ENCODE results near the gene SVBP.
"Not testable (repeated sequence)": the region's sequence is repeated elsewhere in the genome, so short reads cannot be mapped to it uniquely, and the experiment has no call there.

The SVBP gene, protein sequence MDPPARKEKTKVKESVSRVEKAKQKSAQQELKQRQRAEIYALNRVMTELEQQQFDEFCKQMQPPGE

DNA sequence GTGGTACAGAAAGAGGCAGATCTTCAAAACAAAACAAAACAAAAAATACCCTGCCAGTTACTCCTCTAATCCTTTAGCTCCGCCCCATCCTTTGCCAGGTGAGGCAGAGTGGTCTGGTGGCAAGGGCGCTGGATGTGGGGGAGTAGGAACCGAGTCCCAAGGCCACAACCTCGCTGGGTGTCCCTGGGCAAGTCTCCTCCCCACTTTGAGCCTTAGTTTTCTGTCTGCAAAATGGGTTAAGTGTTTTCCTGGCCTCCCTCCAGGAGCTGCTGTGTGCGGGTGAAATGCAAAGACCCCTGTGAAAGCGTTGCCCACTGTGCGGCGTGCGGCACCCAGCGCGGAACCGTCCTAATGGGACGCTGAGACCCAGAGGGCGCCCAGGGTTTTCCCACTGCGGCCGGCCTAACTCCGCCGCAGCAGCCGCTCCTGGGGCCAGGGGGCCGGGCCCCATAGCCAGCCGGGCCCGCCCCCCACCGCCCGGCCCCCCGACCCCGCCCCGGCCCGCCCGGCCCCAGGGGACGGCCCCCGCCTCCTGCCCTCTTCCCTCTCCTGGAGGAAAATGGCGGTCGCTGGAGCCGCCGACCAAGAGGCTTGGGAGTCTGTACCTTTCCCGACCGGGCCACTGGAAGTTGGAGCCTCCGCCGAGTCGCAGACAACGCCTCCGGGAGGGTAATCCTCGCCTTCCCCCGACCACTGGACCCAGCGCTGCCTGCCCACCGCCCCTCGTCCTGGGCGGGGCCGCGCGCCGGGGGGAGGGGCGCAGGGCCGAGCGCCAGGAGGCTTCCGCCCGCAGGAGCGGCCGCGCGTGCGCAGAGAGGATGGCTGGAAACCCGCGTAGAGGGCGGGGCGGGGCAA, at the start of gene SVBP, which contains the start of gene ERMAP:
Gene SVBP (minus strand): TSS at position 813 of the 855 bp plus-strand sequence. CDS start 853 bp downstream, outside the sequence.
Gene ERMAP (plus strand): TSS at position 538 of the 855 bp plus-strand sequence. CDS start 13,327 bp downstream, outside the sequence.
- DNase-seq (ENCODE audit: low spot score), result peak; percentile 96

DNA sequence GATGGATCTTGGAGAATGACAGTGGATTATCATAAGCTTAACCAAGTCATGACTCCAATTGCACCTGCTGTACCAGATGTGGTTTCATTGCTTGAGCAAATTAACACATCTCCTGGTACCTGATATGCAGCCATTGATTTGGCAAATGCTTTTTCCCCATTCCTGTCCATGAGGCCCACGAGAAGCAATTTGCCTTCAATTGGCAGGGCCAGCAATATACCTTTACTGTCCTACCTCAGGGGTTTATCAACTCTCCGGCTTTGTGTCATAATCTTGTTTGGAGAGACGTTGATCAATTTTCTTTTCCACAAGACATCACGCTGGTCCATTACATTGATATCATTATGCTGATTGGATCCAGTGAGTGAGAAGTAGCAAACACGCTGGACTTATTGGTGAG, 49.4 kb upstream of the SVBP start:
- DNase-seq (ENCODE audit: low spot score), result no peak

DNA sequence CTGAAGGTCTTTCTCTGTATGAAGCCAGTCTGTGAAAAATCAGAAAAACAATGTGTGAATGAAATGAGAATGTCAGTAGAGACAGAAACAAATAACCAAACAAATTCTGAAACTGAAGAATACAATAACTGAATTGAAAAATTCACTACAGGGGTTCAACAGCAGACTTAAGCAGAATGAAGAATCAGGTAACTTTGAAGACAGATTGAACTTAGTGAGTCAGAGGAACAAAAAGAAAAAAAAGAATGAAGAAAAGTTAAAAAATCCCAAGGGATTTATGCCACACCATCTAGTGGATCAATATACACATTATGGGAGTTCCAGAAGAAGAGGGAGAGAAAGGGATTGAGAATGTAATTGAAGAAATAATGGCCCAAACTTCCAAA, 43.8 kb upstream of the SVBP start:
- DNase-seq (ENCODE audit: low spot score), result no peak

DNA sequence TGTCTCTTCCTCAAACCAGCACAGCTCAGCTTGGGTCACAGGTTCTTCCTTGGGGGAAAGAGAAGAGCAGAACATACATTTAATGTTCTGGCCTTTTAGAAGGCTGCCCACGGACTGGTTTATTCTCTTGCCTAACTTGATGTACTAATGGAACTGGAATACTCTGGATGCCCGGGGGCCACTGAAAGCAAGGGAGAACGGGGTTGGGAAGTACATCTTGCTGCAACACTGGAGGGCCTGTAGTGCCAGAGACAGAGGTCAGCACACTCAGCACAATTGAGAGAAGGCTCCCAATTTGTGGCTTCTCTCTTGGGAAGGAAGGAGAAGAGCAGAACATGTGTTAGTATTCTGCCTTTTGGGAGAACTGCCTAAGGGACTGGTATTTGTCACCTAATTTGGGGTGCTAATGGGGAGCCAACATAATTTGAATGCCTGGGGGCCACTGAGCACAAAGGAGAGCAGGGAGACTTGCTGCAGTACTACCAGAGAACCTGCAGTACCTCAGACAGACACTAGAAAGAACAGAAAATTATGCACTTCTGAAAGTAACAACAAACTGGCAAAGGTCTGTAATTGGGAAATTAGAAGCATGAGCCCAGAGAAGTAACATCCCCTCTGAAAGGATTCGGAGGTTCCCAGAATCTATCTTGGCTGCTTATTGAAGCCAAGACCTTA, 43.3 kb upstream of the SVBP start:
- no peak for DNase-seq (ENCODE audit: low spot score)

DNA sequence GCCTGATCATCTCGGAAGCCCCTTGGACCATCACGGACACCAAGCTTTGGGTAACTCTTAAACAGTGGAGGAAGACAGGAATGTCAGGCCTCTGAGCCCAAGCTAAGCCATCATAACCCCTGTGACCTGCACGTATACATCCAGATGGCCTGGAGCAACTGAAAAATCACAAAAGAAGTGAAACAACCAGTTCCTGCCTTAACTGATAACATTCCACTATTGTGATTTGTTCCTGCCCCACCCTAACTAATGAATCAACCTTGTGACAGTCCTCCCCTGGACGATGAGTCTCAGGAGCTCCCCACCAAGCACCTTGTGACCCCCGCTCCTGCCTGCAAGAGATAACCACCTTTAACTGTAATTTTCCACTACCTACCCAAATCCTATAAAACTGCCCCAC, 42.2 kb upstream of the SVBP start:
- DNase-seq (ENCODE audit: low spot score), result not testable (repeated sequence)

DNA sequence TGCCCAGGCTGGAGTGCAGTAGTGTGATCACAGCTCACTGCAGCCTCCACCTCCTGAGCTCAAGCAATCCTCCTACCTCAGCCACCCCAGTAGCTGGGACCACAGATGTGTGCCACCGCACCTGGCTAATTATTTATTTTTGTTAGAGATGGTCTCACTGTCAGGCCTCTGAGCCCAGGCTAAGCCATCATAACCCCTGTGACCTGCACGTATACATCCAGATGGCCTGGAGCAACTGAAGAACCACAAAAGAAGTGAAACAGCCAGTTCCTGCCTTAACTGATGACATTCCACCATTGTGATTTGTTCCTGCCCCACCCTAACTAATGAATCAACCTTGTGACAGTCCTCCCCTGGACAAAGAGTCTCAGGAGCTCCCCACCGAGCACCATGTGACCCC, 39.4 kb upstream of the SVBP start:
- not testable (repeated sequence) for DNase-seq (ENCODE audit: low spot score)

DNA sequence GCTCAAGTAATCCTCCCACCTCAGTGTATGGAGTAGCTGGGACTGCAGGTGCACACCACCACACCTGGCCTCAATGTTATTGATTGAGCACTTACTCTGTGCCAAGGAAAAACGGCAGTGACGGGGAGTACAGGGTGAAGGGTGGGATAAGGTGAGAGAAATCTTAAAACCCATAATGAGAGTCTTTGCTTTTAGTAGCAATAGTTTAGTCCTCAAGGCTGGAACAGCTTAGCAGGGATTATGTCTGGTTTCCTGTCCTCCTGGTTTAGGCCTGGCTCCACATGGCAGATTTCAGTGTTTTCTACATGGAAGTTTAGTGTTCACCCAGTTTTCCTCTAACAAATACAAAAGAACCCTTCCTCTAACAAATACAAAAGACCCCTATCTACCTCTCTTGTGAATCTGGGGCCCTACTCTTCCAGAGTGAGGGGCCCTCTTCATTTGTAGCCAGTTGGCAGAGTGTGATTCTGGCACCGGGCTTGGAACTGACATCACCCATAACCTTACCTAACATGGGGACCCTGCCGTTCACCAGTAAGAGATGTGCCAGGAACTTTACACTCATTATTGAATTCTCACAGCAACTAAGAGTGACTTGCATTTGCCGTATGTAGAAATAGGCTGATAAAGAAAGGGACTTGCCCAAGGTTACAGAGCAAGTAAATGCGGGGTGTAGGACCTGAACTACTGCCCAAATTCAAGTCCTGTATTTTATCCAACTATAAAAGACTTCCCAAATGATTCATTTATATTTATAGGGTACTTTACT, 36.1 kb upstream of the SVBP start:
- DNase-seq (ENCODE audit: low spot score), result no peak

DNA sequence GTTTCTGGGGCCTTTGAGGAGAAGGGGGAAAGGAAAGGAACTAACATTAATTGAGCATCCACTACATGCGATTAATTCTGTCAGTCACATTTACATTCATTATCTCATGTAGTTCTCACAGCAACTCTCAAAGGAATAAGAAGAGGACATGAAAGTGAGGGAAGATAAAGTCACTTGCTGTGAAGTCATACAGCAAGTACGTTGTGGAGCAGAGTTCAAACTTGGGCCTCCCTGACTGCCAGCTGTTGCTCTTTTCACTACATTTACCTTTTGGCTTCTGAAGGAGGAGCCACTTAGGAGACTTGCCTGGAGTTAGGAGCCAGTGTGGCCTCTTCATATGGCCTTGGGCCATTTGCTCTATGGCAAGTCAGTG, 35.4 kb upstream of the SVBP start:
- peak; percentile 22 for DNase-seq (ENCODE audit: low spot score)

DNA sequence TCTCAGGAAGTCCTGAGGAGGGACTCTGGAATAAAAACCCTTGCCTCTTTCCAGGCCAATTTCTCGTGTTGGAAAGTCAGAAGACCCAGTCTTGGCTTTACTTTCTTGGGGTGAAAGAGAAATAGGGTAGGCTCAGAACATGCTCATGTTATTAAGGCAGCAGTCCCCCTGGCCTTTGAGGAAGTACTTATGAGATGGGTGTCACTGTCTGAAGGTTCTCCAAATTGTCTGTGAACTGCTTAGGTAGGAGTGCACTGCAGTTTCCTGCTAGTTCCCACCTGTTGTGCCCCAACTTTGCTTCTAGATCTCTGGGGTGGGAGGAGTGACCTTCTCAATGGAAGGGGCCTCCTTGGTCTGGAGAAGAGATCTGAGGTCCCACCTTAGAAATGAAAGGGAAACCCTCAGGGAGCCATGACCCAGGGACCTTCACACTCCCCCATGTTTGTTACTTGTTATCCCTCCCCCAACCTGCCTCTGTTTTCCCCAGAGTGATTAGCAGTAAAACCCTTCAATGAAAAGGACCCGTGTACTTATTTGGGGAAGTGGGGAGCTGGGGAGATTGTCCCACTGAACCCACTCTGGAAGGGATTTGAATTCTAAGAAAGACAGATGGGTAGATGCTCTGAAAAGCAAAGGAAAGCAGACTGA, 34.9 kb upstream of the SVBP start:
- DNase-seq (ENCODE audit: low spot score), result no peak

DNA sequence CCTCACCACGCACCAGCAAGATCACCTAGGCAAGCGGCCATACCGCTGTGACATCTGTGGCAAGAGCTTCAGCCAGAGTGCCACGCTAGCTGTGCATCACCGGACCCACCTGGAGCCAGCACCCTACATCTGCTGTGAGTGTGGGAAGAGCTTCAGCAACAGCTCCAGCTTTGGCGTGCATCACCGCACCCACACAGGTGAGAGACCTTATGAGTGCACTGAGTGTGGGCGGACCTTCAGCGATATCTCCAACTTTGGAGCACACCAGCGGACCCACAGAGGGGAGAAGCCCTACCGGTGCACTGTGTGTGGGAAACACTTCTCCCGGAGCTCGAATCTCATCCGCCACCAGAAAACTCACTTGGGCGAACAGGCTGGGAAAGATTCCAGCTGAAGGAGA, 34.2 kb upstream of the SVBP start:
- no peak for DNase-seq (ENCODE audit: low spot score)

DNA sequence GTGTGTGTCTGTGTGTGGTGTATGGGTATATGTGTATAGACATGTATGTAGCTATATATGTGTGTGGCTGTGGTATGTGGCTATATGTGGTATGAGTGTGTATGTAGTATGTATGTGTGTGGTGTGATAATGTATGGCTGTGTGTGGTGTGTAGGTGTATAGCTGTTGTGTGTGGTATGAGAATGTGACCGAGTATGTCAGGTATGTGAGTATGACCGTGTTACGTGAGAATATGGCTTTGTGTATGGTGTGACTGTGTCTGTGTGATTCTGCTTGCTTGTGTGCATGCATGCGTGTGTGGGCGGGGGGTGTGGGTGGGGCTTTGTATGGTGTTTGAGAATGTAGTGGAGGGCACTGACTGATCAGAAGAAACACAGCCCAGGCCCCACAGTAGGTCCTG, 32.7 kb upstream of the SVBP start:
- no peak for DNase-seq (ENCODE audit: low spot score)

DNA sequence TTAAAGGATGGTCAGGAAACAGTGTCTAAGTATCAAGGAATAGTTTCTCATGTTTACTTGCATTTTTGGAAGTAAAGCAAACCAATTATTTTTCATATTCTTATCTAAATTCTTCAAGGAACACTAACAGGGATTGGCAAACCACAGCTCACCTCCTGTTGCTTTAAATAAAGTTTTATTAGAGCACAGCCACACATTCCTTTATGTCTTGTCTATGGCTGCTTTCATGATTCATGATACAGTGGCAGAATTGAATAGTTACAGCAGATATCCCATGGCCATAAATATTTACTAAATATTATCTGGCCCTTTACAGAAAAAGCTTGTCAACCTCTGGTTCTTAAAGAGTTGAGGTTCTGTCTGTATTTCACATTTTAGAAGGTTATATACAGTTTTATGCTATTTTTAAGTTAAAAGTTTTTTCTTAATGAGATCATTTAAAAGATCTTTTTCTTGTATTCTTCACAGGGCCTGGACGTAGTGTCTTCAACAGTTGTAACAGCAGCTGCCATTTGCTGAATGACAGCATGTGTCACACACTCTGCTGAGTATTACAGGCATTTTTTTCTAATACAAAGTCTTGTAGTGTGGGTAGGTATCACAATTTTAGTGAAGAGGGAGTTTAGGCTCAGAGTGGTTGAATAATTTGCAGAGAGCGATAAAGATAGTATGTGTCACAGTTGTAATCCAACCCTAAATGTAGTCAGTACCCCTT, 31.8 kb upstream of the SVBP start:
- no peak for DNase-seq (ENCODE audit: low spot score)

DNA sequence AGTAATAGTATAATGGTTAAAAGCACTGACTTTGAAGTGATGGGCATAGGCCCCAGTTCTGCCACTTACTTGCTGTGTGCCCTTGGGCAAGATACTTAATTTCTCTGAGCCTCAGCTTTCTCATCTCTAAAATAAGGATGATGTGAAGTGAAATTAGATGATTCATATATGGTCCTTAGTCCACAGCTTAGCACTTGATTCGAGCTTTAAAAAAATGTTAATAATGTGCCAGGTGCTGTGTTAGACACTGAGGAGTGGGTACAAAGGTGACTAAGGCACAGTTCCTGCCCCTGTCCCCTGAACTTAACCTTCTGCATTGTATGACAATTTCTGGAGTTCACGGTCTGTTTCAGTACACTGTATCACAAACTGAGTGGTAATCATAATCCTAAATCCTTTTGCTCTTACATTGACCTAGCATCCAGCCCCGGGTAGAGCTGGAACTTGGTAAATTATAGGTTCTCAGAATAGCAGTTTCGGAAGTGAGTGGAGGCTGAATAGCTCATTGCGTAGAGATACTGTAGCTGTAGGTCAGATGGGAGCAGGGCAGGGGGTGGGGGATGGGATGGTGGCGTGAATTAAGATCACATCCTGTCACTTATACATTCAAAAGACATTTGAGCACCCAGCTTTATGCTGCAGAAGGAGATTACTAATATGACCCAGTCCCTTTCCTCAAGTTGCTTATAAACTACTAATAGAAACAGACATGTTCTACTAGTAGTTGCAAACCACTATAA, 30.7 kb upstream of the SVBP start:
- DNase-seq (ENCODE audit: low spot score), result no peak

DNA sequence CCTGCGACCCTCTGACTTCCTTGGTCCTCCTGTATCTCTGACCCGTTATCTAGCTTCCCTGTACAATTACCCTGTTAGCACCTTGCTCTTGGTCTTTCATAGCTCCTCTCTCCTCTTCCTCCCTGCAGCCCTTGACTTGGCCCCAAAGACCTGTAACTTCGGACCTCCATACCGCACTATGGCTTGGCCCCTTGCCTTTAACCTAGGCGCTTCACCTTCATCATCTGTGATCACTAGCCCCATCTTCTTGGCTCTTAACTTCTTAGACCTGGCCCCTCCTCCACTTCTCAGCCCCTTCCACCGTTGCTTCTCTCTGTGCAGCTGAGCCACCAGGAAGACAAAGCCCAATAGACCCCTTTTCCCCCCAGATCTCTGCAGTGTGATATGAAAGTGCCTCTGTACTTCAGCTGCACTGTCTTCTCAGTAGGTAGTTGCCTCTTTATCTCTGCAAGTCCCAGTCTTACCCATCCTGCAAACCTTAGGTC, 30.0 kb upstream of the SVBP start:
- DNase-seq (ENCODE audit: low spot score), result no peak

DNA sequence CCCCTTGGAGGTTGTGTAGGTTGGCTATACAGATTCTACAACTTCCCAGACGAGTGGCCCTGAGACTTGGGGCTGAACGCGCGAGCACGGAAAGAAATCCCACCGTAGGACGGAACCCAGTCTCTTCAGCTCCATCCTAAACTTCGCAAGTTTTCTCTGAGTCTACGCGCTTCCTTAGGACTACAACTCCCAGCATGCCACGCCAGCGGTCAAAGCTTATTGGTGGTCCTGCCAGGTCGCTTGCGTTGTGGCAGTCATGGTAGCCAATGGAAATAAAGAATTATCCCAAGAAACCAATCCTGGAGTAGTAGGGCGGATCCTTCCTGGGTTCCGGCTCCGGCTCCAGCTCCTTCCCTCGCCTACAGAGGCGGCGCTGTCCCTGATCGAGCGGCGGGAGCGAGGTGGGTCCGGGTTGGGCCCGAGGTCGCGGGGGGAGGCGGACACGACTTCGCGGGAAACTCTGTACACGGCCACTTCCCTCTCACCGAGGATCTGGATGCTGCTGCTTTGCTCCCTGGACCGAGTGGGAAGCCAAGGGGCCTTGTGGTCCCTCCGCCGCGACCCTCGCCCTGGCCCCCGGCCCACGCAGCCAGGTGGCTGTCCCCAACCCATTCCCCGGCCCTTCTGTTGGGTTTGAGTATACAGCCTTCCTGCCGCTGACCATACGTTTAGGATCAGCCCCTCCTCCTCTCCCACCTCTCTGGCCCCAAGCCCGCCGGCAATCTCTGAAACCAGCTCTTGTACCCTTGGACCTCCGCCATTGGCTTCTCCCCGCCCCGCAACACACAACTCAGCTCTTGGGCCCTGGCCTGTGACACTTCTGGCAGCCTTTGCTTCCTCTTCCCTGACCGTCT, 29.3 kb upstream of the SVBP start, which contains the start of gene ZNF691:
Gene ZNF691 (plus strand): TSS at position 357 of the 854 bp plus-strand sequence. CDS start 3,046 bp downstream, outside the sequence.
- peak; percentile 99 for DNase-seq (ENCODE audit: low spot score)

DNA sequence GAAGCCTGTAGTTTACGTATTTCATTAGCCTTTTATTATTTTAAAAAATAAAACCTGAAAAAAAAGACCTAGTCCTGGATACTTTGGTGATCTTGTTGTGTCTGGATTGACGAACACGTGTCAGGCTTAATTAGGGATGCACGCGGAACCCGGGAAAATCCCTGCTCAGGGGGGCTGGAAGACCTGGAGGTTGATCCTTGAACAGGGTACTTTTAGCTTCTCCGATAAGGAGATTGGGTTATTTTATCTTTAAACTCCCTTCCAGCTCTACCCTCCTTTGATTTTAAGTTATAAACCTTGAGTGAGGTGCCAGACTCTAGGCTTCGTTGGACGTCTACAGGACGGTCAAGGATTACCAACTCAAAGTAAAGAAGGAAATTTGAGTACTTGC, 28.7 kb upstream of the SVBP start:
- DNase-seq (ENCODE audit: low spot score), result no peak

DNA sequence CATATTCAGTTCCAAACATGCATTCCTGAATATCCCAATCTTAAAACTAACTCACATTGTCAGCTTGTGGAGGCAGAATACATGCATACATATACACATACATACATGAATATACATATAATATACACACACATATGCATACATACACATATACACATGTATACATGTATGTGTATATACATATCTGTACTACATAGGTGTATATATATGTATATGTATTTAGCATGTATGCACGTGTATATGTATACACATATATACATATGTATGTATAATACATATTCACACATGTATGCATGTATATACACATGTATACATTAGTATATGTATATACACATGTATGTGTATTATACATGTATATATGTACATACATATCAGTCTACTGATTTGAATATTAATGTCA, 28.0 kb upstream of the SVBP start:
- no peak for DNase-seq (ENCODE audit: low spot score)

DNA sequence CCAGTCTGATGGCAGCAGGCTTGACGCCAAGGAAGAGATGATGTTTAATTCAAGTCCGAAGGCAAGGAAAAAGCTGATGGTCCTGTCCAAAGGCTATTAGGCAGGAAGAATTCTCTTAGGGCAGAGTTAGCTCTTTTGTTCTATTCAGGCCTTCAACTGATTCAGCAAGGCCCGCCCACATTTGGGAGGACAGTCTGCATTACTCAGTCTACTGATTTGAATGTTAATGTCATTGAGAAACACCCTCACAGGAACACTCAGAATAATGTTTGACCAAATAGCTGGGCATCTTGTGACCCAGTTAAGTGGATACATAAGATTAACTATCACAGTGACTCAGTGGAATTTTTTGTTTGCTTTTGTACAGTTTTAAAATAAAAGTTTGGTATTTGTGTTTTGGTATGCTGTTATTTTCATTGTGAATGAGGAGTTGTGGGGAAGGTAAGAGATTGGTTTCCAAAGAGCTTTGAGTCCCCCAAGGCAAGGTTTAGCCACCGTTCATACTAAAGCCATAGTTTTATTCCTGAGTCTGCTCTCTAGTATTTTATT, 27.5 kb upstream of the SVBP start:
- no peak for DNase-seq (ENCODE audit: low spot score)

Measured in hepatic stellate cell (primary cell).